SH-SY5Y (cell line): ENCODE data around the gene ZBTB14.

ENCODE experiments used
- GATA2 ChIP-seq: IDR thresholded peaks from 2 replicates; pipeline ENCODE4 v1.6.1; 2011; ENCODE audit warnings: mild to moderate bottlenecking, low read depth, low read length
- GATA3 ChIP-seq: IDR thresholded peaks from 2 replicates; pipeline ENCODE4 v1.6.1; 2011; ENCODE audit warnings: low read depth, mild to moderate bottlenecking, low read length, moderate library complexity

The ZBTB14 gene

DNA sequence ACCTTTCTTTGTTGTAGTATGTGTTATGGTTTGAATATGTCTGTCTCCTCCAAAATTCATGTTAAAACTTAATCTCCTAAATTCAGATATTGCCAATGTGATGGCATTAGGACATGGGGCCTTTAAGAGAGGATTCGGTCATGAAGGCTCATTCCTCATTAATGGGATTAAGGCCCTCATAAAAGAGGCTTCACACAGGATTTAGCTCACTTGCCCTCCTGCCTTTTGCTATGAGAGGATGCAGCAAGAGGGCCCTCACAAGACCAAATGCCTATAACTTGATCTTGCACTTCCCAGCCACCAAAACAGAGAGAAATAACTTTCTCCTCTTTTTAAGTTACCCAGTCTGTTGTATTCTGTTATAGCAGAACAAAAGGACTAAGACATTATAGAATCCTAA is 19.7 kb downstream of the ZBTB14 start:
- TF ChIP-seq GATA2 (no peak), GATA3 (no peak)

DNA sequence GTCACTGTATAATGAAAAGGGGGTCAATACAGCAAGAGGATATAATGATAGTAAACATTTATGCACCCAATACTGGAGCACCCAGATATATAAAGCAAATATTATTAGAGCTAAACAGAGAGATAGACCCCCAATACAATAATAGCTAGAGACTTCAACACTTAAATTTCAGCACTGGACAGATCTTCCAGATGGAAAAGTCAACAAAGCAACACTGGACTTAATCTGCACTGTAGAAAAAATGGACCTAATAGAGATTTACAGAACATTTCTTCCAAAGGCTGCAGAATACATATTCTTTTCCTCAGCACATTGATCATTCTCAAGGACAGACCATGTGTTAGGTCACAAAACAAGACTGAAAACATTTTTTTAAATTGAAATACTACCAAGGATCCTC is 26.7 kb downstream of the ZBTB14 start:
- TF ChIP-seq GATA3 = no peak
- TF ChIP-seq GATA2 = no peak

DNA sequence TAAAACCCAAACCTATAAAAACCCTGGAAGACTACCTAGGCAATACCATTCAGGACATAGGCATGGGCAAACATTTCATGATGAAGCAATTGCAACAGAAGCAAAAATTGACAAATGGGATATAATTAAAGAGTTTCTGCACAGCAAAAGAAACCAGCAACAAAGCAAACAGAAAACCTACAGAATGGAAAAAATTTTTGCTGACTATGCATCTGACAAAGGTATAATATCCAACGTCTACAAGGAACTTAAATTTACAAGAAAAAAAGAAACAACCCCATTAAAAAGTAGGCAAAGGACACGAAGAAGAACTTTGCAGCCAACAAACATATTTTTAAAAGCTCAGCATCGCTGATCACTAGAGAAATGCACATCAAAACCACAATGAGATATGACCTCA is 28.8 kb downstream of the ZBTB14 start:
- TF ChIP-seq GATA2 (no peak), GATA3 (no peak)

DNA sequence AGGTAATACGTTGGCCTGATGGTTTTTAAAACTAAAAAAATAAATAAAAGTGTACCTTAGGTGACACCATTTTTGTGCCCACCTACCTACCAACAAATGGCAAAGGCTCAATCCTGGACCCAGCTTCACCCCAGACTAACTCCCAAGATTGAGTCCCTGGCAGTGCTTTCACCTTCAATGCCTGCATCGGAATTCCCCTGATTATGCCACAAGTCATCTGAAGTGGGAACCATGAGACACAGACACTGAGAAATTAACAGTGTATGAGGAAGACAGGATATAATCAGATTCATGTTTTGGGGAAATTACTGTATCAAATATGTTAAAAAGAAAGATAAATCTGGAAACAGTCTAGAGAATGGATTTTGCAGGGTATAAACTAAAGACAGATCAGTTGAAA is 41.6 kb downstream of the ZBTB14 start:
- TF ChIP-seq GATA3 (no peak), GATA2 (no peak)

DNA sequence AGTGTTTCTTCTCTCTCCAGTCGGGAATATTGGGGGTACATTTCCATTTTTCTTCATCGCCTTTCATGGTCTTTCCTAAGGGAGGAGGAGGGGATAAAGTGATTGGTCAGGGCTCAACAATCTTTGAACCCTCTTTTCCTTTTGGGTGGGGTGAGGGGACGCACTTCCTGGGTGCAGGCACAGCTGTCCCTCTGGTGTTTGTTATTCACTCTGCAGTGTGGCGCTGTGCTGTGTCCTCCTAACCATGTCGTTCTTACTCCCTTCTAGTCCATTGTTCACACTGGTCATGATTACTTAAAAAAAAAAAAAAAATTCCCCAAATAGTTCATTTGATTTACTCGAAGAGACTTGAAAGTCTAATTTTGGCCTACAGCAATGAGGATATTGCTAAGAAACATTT is 44.4 kb downstream of the ZBTB14 start:
- TF ChIP-seq GATA3 (no peak), GATA2 (no peak)

DNA sequence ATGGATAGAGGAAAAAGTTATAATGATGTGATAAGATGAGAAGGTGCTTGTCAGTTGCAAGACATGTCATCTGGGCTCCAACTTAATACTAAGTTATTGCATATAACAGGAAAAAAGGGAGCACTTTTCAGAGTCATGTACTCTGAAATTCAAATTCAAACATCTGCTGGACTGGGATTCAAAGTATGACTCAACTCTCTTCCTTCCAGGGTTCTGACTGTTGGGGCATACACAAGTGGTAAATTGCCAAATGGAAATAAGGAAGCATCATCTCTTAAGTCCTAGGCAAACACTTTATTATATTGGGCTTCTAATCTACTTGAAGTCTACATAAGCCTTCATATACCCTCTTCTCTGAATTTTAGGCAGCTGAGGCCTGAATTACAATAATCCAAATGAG is 44.9 kb downstream of the ZBTB14 start:
- TF ChIP-seq GATA3 = no peak
- no peak for TF ChIP-seq GATA2

DNA sequence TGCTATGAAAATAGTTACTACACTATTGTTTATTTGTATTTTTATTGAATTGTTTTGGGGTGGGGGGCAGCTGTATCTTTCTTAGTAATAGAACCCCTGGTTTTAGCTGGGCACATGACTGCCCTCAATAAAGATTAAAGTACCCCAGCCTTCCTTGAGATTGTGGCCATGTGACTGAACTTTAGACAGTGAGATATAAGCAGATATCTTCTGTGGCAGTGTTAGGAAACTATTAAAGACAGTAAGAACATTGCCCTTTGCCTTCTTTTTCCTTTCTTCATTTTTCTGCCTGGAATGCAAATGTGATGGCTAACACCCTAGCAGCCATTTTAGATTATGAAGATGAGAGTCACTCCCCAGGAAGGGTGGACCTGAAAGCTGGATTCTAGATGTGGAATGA is 50.6 kb downstream of the ZBTB14 start:
- TF ChIP-seq GATA3 = no peak
- no peak for TF ChIP-seq GATA2

DNA sequence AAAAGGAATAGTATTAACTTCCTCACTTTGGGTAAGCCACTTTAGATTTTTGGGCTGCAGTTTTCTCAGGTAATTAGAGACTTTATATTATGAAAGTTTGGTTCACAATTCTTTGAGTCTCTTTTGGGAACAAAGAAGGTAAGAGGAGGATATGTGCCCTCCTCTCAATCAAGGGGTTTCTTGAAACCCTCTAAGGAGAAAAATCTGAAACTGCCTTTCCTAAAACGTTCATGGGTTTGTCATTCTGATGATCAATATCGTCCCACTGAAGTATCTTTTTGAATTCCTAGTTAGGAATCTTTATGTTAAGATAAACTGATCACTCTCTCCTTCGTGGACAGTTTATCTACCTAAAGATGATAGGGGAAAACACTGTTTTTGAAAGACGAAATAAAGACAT is 56.1 kb downstream of the ZBTB14 start:
- TF ChIP-seq GATA2 = no peak
- TF ChIP-seq GATA3 = no peak
